ENCODE results near the gene CAPN3.

DNA sequence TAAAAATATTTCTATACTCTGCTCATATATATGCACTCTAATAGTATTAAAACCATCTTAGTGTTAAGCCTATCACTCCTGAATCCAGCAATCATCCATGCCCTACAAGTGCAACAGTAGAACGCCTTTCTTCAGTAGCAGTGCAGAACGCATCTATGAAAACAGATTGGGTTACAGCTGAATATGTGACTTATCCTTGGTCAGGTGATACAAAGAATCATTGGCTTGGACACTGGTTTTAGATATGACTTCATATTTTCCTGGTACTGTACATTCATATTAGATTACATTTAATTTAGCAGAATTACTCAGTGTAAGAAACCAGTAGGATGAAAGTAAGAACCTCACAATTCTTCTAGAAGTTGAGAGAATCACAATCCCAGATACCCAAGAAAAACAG, 88.3 kb downstream of the CAPN3 start:
- no peak for TF ChIP-seq POLR2A (IDR thresholded peaks at IDR 0.05; ENCODE audit: low read length)
- no peak for TF ChIP-seq GATA1 (IDR thresholded peaks at IDR 0.05; ENCODE audit: low read depth, low read length)
